Activated CD8-positive, alpha-beta memory T cell treated with anti-CD3 and anti-CD28 coated beads for 1 hour (primary cell): ENCODE results near the gene WBP11.

ENCODE experiments used
- DNase-seq, 2 donors: peaks; one replicate each; pipeline ENCODE4 v3.0.0-alpha.2; 2020; ENCODE audit warnings: low read depth in 1 of 2; ENCODE audit errors: extremely low read depth in 1 of 2

WBP11 gene

DNA sequence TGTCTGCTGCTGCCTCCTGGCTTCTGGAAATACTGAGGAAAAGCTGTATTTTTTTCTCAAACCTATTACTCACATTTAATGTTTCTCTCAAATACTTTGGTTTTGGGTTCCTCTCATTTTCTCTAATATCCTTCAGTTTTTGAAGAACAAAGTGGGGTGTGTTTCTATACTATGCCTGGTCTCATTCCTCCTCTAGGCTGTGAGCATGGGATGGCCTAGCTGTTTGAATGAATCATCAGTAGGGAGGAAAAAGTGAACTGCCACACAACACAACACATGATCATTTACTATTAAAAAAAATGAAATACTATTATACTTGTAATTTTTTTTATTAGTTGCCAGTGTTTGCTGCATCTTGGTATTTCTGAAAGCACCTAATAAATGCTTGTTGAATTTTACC is 22.0 kb upstream of the WBP11 start:
- DNase-seq: no peak

DNA sequence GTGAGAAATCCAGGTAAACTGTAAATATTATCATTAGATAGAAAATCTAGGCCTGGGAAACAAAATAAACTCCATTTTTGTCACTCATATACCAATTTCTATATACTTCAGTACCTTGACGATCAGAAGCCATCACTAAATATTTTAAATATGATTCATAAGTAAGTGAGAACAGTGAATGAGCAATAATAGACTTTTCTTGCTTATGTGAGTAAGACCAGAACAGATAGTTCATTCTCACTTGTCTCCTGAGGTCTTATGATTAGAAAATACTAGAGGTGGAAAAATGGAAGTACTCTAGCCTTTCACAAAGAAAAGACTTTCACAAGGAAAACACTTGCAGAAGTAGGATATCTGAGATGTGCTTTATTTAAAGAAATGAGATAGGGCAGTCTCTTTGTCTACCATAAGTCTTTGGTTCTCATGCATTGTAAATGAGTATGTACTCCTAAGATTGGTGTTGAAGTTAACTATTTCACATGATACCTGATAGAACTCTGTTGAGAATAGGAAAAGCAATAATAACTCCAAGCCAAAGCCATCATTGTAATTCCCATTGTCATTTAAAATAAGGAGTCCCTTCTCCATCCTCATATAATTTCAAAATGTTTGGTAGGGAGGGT is 20.8 kb upstream of the WBP11 start:
- DNase-seq: no peak

DNA sequence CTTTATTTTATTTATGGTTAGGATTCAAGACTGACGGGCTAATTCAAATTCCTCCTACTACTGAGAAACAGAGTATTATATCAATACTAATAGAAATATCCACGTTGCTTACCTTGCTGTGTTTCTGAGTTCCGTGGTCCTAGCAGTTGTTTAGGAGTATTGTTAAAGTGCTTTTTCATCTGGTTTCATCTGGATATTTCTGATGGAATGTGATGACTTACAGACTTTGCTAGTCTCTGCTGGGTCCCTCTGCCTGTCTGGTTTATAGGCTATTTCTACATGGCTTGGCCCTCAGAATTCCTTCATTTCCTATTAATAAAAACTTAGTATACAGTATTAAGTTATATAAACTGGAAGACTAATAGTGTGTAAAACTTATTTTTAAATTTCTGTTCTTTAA is 10.7 kb upstream of the WBP11 start, which contains the start of gene SMCO3:
Gene SMCO3, minus strand, starts transcription at position 169 of the 400 bp plus-strand sequence. CDS start 7,502 bp downstream, outside the sequence.
- DNase-seq: no peak

DNA sequence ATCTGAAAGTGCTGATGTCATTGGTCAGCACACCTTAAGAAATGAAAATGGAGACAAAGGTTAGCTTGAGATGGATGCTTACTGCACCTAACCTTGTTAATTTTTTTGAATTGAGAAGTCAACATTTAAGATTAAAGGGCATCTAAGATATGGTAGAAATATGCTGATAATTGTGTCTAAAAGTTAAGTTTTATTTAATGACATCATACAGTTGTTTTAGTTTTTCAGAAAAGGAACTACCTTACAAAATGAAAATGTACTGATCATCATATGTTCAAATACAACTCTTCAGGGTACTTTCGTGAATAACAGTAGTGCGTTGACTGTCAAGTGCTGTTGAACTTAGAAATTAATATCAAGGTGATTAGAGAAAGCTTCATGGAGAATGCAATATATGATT is 8.2 kb upstream of the WBP11 start:
- no peak for DNase-seq

DNA sequence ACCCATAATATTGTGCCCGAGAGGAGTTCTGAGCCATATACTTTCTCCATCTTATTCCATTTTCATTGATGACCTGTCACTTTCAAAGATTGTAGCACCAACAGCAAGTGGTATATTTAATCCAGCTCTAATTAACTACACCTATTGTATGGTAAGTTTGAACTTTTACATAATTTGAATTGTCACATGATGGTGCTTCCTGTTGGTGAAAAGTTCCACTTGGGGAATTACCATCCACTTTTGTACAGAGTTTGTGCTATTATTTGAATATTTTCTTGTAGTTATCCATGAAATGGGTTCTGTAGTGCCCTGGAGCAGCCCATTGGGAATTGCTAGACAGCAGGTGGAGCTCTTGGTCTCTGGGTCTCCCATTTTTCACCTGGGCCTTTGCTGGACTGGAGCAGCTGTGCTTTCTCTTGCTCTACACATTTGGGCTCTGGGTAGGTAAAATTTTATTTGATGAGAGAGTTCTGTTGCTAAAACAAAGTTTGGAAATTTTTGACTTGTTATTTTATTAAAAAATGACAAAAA is 7.7 kb upstream of the WBP11 start:
- no peak for DNase-seq

DNA sequence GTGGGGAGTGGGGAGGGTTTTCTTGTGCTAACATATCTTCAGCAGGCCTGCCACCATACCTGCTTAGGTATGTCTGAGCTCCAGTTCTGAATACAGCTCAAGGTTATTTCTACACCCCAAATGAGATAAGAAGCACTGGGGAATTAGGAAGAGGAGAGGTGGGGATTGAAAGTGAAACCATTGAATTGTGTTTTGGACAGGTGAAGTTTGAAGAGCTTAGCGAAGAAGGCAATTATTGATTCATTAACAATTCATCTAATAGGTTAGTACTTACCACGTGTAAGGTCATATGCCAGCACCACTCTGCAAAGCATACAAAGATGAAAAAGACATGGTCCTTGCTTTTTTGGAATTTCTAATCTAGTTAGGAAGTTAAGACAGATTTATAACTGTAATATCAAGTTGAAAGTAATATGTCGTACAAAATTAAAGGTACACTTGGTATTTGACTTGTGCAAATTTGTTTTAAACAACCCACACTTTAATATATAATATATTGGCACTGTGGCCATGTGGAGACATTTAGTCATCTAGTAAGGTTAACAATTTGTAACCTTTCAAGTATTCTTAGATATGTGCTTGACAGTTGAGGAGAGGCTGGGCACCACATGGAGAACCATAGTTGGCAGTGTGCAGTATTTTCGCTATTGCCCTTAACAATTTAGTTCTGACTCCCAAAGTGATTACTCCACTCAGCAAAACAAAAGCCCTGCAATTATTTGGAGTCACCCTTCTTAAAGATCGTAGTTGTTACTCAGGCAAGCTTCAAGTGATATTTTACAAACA is 7.1 kb upstream of the WBP11 start:
- no peak for DNase-seq

DNA sequence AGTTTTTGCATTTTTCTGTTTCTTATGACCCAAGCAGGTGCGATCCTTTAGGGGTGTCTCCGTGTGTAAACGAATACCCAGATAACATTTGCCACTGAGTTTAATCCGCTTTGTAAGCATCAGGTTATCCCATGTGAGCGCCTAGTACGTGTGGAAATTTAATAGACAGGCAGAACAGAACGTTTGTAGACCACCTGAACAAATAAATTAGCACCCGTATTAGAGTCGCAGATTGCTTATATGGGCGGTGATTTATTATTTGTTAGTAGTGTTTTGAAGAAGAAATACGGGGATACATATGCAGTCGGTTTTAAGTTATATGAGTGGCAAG is 517 bp upstream of the WBP11 start:
- no peak for DNase-seq

DNA sequence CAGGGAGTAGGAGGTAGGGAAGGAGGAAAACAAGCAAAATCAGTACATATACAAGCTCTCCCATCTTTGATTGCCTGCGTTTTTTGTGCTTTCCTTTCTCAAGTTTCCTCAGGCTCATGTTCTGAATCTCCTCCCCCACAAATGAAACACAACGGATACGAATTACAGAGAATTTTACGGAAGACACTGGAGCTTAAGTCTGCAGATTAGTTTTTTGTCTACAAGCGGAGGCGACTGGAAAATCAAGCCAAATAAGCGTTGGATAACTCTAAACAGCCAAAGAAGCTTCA is 612 bp downstream of the WBP11 start:
- DNase-seq: no peak

DNA sequence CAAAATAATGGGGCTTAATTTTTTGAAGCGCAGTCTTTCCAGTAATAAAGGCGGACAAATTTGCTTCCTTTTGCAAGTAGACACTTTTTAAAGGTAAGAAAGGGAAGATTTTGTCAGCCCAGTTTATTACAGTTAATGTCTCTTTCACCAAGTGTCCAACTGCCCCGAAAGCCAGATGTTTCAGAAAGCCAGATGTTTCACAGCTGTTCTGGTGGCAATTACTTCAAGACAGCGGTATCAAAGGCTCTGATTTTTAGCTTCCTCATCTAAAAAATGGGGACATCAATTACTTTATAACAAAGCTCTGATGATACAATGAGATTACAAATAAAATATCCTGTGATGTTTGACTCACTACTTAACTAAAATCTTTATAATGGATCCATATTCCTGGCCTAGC is 1.0 kb downstream of the WBP11 start:
- DNase-seq: no peak

DNA sequence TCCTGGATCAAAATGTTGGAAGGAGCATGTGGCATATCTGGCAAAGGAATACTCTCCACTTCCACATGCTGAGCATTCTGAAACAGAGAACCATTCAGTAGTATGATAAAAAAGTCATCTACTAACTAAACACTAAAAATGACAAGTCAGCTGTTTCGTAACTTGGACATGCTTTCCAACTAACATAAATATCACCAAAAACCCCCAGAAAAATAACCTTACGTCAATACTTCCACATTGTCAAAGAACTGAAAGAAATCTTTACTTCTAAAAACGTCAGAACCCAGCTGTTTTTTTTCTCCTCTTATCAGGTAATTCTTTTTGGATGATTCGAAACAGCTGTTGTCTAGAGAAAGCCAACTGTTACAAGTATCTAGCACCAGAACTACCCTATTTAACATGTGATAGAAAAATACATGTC is 8.2 kb downstream of the WBP11 start:
- no peak for DNase-seq

DNA sequence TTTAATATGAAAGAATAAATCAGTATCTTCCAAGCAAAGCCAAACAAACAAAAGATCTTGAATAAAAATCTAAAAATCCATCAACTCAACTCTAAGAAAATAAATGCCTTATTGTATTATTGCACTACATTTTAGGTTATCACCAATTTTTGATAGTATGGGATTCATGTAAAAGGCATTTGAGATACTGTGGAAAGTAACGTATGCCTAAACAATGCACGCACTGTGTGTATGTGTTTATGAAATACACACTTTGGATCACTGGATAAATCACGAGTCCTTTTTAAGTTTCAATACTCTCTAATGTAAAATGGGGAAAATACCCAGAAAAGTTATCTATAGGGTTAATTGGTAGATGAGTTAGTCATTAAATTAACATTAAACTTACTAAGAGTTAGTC is 17.7 kb downstream of the WBP11 start:
- DNase-seq: no peak

DNA sequence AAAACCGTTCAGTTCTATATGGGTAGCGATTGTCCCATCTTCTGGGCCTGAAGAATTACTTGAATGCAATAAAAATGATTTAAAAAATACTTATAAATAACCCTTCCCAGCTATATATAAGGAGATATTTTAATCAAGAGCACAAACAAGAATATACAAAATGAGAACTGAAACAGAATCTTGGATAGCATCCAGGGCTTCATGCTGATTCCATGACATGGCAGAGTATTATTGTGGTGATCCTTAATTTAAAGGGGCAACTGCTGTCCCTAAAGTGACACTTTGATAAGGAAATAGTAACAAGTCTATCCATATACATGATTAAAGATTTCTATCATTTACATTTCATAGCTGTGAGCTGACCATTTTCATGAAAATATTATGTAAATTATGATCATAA is 18.8 kb downstream of the WBP11 start:
- no peak for DNase-seq

DNA sequence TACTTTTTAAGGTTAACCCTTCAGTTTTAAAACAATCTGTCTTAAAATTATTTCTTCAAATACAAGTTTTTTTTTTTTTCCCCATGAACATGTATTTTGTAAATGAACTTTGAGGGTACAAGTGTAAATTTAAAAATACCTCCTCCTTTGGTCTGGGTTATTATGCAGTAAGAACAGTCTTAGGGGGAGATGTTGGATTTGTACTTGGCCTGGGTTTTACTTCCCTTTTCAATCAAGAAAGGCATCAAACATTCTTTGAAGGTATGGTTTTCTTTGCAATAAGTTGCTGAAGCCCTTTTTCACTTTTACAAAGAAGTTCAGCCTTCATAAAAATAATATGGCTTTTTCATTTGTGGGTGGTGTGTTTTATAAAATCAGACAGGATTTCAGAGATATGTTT is 20.5 kb downstream of the WBP11 start:
- no peak for DNase-seq

DNA sequence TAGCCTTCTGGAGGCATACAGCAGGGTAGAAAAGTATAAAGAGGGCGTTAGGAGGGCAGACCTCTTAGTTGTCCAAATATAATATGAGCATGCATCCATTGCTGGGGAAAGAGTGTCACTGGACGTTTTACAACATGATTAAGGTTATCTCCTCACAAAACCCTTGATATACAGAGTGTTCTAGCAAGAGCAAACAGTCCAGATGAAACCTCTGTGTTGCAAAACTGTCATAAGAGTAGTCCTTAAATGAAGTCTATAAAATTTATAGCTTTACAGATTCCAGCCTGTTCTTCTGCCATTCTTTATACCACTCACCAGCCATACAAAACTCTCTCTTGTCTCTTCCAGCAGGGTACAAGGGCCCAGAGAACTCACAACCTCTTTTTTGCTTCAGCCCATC is 21.7 kb downstream of the WBP11 start:
- DNase-seq: no peak

DNA sequence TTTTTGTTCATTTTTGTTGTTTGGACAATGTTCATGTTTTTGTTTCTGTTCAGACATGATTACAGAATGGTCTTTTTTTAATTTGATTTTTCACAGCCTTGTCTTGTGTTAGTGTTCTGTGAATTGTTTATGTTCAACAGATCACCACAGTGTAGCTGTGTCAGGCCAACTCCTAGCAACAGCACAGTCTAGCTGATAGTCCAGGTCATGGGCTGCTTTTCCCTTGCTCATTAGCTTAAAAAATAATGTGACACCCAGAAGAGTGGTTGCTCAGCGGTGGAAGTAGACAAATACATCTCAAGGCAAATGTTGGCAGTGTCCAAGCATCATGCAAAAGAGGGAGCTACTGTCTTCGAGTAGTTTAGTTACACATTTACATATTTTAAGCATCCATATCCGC is 22.4 kb downstream of the WBP11 start:
- no peak for DNase-seq

DNA sequence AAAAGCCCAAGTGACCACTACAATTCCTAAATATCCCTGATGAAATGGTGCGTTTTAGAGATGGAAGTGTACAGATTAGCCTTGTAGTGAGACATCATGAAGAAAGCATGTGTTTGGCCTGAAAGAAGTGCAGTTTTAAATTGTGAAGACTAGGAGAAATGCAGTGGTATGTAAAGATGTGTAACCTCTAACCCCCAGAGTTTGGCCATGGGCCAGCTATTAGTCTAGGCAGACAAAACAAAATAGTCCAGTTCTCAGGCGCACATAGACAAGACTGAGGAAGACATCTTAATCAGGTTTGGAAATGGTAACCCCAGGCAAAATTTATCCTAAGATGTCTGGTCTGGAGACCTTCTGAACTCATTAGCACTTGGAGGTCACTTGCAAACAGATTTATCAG is 23.4 kb downstream of the WBP11 start:
- no peak for DNase-seq

DNA sequence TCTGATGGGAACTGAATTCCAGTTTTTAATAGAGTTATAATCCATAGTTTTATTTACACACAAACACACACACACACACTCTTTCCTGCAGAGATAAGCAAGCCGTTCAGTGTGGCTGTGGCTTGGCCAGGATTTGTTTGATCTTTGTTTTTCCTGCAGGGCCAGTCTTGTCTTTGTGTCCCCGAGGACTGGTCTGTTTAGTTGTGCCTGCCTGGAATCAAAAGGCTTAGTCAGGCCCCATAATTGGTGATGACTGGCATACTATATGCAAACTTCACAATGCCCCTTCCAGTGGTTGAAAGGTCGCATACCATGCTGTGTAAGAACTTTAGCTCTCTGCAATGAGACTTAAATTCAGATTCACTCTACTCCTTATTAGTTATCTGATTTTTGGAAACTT is 26.0 kb downstream of the WBP11 start:
- DNase-seq: no peak

DNA sequence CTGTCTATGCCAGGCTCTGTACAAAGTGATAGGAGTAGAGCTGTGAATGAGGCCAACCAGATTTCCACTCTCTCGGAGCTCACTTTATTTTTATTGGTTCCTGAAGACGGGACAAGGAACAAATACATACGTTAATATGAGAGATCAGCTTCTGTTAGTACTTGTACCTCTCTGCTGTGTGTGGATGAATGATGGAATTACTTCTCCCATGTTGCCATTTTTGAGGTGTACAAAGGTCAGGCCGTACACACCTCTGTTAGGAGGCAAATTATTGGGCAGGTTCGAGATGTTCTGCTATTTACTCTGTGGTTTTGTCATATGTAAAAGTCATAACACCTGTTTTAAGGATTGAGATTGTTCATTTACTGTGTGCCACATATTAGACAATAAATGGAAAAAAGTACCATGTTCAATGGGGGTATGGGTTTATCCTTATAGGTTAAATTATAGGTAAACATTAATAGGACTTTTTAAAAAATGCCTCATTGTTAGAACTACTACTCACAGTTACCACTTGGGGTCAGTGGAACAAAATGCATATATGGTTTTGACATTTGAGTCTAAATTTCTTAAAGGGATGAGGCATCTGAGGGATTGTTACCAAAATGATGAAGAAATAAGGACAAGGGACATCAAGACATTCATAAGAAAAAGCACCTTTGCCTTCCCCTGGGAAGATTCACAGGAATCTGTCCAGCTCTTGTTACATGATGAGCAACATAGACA is 26.9 kb downstream of the WBP11 start:
- no peak for DNase-seq

DNA sequence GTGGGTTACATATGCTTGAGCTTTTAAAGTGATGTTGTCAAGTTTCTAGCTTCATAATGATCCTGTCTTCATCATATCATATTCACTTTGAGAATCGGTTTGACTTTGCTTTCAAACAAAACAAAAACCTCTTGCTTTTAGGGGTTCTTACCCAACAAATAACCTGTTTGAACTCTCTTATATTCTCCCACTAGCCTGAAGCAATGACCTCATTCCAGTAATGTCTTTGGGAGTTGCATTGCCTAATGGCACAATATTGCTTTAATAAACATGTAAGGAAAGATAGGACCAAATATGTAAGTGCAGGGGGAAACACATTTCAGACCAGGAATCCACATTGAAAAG is 27.7 kb downstream of the WBP11 start:
- DNase-seq: no peak

DNA sequence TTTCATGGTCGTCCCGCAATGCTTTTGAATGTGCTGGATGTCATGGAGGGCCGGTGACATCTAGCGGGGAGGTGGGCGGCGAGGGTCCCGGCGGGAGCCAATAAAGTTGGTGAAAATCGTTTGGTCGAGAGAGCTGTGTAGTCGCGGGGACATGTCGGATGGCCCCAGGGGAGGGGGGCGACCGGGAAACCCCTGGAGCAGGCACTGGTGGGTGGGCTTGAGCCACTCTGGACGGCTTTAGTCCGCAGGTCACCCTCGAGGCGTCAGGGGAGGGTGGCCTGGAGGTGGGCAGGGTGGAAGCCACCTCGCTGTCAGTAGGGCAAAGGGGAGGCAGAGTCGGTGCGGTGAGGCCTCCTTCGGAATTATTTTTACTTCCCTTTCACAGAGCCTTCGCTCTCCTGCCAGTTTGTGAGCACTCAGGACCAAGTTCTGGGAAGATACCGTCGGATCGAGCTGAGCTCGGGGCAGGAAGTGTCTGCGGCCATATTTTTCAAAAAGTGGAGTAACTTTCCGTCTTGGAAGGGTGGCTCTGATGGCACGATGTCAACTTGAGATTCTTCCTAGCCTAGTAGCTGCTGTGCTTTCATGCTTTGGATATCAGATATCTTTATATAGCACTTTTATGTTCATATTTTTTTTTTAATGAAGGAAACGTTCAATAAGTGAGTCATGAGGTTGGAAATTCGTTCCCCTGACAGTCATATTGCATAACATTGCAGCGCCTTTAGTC is 28.2 kb downstream of the WBP11 start:
- DNase-seq: no peak

DNA sequence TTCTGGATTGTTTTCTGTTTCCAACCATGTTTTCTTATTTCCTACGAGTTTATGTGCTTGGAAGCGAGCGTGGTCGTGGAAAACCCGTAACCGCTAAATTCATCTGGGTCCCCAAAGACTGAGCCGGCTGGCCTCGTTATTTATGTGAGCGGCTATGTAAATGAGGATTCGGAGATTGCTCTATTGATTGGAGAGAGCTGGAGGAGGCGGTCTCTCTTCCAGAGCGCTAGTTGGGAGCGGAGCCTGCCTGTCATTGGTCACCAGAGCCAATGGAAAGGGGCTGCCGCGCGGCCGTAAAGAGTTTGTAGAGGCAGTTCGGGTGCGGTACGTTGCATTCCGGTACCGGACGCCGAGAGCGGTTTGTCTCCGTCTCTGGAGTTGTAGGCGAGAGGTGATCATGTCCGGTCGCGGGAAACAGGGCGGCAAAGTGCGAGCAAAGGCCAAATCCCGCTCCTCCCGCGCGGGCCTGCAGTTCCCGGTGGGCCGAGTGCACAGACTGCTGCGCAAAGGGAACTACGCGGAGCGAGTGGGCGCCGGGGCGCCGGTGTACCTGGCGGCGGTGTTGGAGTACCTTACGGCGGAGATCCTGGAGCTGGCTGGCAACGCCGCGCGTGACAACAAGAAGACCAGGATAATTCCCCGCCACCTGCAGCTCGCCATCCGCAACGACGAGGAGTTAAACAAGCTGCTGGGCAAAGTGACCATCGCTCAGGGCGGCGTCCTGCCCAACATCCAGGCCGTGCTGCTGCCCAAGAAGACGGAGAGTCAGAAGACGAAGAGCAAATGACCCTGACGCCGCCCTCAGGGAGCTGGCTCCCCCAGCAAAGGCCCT is 29.0 kb downstream of the WBP11 start:
- peak; percentile 71 to 74 for DNase-seq
